PC-3 (cell line): ENCODE measurements around the gene UGGT2. TPM values are rescaled to one million over a fixed set of nuclear protein-coding genes. Genes with fewer than 3 reads are reported as not detected.

Experiments
- ATAC-seq: fragments of 200-7000 bp; cut with Tn5 transposase; 2 replicates; pipeline ENCODE4 v1.9.1; 2020; ENCODE audit warnings: mild to moderate bottlenecking, moderate library complexity
- BruUV-seq: library from RNA; stranded (reverse); fragments of 400-500 nt; replicated peaks from 2 replicates; lab custom pipeline; 2021; lab: Mats Ljungman, UMichigan
- CTCF ChIA-PET: fragments of 300-600 bp; sonication (Branson Sonifier 250); formaldehyde crosslinking; loops from one replicate; lab custom pipeline; 2022; ENCODE audit warnings: antibody characterized with exemption; lab: Charles Lee
- POLR2A ChIA-PET: fragments of 300-600 bp; sonication (Branson Sonifier 250); formaldehyde crosslinking; loops from one replicate; lab custom pipeline; 2022; ENCODE audit warnings: antibody characterized with exemption; ENCODE audit not compliant: unreplicated experiment; lab: Charles Lee
- DNase-seq: peaks from one replicate; pipeline ENCODE4 v3.0.0-alpha.2; 2015
- H2AFZ ChIP-seq: fragments of 300-600 bp; sonication (generic); 2 replicates; pipeline ENCODE4 v1.6.0; 2016; ENCODE audit warnings: antibody characterized with exemption, low read length
- H3F3A ChIP-seq: fragments of 300-600 bp; sonication (generic); one replicate; pipeline ENCODE4 v1.6.0; 2017; ENCODE audit warnings: antibody characterized with exemption, low read length, control low read depth, mild to moderate bottlenecking; ENCODE audit not compliant: unreplicated experiment
- H3K27ac ChIP-seq: fragments of 300-600 bp; sonication (generic); 2 replicates; pipeline ENCODE4 v1.5.1; 2016; ENCODE audit warnings: mild to moderate bottlenecking, low read length
- H3K27me3 ChIP-seq: fragments of 300-600 bp; sonication (generic); 2 replicates; pipeline ENCODE4 v1.6.1; 2016; ENCODE audit warnings: low read length, mixed read lengths
- H3K36me3 ChIP-seq: fragments of 300-600 bp; sonication (generic); 2 replicates; pipeline ENCODE4 v1.6.1; 2016; ENCODE audit warnings: low read depth, mixed run types, low read length, mixed read lengths
- H3K4me1 ChIP-seq: fragments of 300-600 bp; sonication (generic); 2 replicates; pipeline ENCODE4 v1.5.1; 2016; ENCODE audit warnings: low read length; ENCODE audit not compliant: insufficient read depth
- H3K4me2 ChIP-seq: fragments of 300-600 bp; sonication (generic); 2 replicates; pipeline ENCODE4 v1.6.0; 2016; ENCODE audit warnings: low read length
- H3K4me3 ChIP-seq: fragments of 300-600 bp; sonication (generic); 2 replicates; pipeline ENCODE4 v1.5.1; 2016; ENCODE audit warnings: mild to moderate bottlenecking, low read length, mixed read lengths
- H3K79me2 ChIP-seq: fragments of 300-600 bp; sonication (generic); 2 replicates; pipeline ENCODE4 v1.6.1; 2017; ENCODE audit warnings: low read length, mixed read lengths
- H3K9ac ChIP-seq: fragments of 300-600 bp; sonication (generic); 2 replicates; pipeline ENCODE4 v1.6.0; 2016; ENCODE audit warnings: mild to moderate bottlenecking, low read length
- H3K9me2 ChIP-seq: fragments of 300-600 bp; sonication (generic); replicated peaks from 2 replicates; pipeline ENCODE4 v1.6.1; 2016; ENCODE audit warnings: mixed run types, low read length, mixed read lengths
- H3K9me3 ChIP-seq: fragments of 300-600 bp; sonication (generic); 2 replicates; pipeline ENCODE4 v1.6.1; 2016; ENCODE audit warnings: low read length, mixed read lengths
- H4K20me1 ChIP-seq: fragments of 300-600 bp; sonication (generic); 2 replicates; pipeline ENCODE4 v1.6.1; 2016; ENCODE audit warnings: low read length, mixed read lengths
- EZH2 ChIP-seq: fragments of 300-600 bp; sonication (generic); IDR thresholded peaks from one replicate; pipeline ENCODE4 v1.6.1; 2017; ENCODE audit warnings: antibody characterized with exemption, mild to moderate bottlenecking, low read length; ENCODE audit not compliant: unreplicated experiment
- EZH2phosphoT487 ChIP-seq: fragments of 300-600 bp; sonication (generic); IDR thresholded peaks from 2 replicates; pipeline ENCODE4 v1.6.1; 2018; ENCODE audit warnings: mild to moderate bottlenecking, antibody characterized with exemption, low read length, borderline replicate concordance
- intact Hi-C: fragments of 100-400 bp; cut with micrococcal nuclease; formaldehyde crosslinking; loops from 2 replicates; pipeline ENCODE4 v1.9.0; 2023
- total RNA-seq: library from RNA; depleted of rRNA; stranded (reverse); fragments of >200 nt; gene quantifications from 2 replicates; pipeline ENCODE4 v1.2.3, GENCODE V29; 2014
- TF ChIP-seq, protein P1 (sequence below): fragments of 300-600 bp; sonication (generic); conservative IDR thresholded peaks from 2 replicates; pipeline ENCODE4 v1.5.1; 2017; ENCODE audit warnings: antibody characterized with exemption, low read depth, mild to moderate bottlenecking, low read length

Gene UGGT2
- total RNA-seq, 1 experiment from 2014 or later = 24.3 TPM

DNA sequence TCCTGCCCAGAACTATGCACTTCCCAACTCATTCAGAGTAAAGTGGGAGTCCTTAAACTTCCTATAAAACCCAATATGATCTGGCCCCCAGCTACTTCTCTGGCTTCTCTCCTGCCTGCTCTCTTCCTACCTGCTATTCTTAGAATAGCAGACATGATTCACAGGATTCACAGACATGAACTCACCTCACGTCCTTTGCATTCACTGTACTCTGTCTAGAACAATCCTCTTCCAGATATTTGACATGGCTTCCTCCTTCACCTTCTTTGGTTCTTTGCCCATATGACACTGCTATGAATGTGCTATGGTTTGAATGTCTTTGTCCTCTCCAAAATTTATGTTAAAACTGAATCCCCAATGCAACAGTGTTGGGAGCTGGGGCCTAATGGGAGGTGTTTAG is 154.9 kb downstream of the UGGT2 start:
- Histone ChIP-seq H3K9me2 (no peaks in the 10 kb centered on the region), H2AFZ (no peak overlapping the region), H3K27ac (no peak overlapping the region), H3F3A (no peaks in the 10 kb centered on the region), H3K4me2 (no peak overlapping the region), H3K79me2 (no peaks in the 10 kb centered on the region), H3K36me3 (no peaks in the 10 kb centered on the region), H3K9ac (no peak overlapping the region), H3K4me1 (peaks cover 13% of the 10 kb centered on the region), H3K4me3 (no peak overlapping the region), H4K20me1 (no peaks in the 10 kb centered on the region), H3K9me3 (no peaks in the 10 kb centered on the region), H3K27me3 (no peaks in the 10 kb centered on the region)
- no TSS peak for BruUV-seq
- no peak for DNase-seq
- intact Hi-C loops = no loop called here
- ChIA-PET POLR2A (no interaction called here), CTCF (no interaction called here)
- no peak for TF ChIP-seq EZH2
- no peak for TF ChIP-seq EZH2phosphoT487
- TF ChIP-seq, protein P1, sequence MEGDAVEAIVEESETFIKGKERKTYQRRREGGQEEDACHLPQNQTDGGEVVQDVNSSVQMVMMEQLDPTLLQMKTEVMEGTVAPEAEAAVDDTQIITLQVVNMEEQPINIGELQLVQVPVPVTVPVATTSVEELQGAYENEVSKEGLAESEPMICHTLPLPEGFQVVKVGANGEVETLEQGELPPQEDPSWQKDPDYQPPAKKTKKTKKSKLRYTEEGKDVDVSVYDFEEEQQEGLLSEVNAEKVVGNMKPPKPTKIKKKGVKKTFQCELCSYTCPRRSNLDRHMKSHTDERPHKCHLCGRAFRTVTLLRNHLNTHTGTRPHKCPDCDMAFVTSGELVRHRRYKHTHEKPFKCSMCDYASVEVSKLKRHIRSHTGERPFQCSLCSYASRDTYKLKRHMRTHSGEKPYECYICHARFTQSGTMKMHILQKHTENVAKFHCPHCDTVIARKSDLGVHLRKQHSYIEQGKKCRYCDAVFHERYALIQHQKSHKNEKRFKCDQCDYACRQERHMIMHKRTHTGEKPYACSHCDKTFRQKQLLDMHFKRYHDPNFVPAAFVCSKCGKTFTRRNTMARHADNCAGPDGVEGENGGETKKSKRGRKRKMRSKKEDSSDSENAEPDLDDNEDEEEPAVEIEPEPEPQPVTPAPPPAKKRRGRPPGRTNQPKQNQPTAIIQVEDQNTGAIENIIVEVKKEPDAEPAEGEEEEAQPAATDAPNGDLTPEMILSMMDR = no peak
- ATAC-seq = no peak

DNA sequence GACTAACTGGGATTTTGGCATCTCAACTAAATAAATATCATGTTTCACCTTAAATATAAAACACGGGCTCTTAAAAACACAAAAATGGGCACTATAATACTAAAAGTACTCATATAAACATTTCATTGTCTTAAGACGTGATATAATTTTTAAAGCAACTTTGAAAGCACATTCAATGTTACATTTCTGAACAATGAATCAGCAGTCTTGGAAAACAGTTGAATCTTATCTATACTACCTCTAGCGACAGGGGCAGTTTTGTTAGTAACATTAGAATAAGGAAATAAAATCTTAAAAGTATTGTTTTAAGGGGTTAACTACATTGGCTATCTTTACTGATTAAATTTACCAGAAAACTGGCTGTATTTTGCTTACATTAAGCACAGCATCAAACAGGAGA is 156.9 kb downstream of the UGGT2 start:
- H3K4me1 ChIP-seq = peaks cover 13% of the 10 kb centered on the region
- H3K9me2 ChIP-seq = no peaks in the 10 kb centered on the region
- H3K27ac ChIP-seq = no peak overlapping the region
- TF ChIP-seq EZH2 = no peak
- TF ChIP-seq, protein P1 = no peak
- no peak for TF ChIP-seq EZH2phosphoT487
- H3F3A ChIP-seq = no peaks in the 10 kb centered on the region
- H2AFZ ChIP-seq = no peak overlapping the region
- no peaks in the 10 kb centered on the region for H4K20me1 ChIP-seq
- intact Hi-C loops = no loop called here
- no peak overlapping the region for H3K4me3 ChIP-seq
- H3K9me3 ChIP-seq = no peaks in the 10 kb centered on the region
- ChIA-PET CTCF (no interaction called here), POLR2A (no interaction called here)
- ATAC-seq (peak; percentile 78), DNase-seq (peak; percentile 50)
- H3K27me3 ChIP-seq = no peaks in the 10 kb centered on the region
- no peak overlapping the region for H3K9ac ChIP-seq
- no peaks in the 10 kb centered on the region for H3K36me3 ChIP-seq
- H3K4me2 ChIP-seq = no peak overlapping the region; the same call in 1 of the 2 replicates
- H3K79me2 ChIP-seq = no peaks in the 10 kb centered on the region
- no TSS peak for BruUV-seq

DNA sequence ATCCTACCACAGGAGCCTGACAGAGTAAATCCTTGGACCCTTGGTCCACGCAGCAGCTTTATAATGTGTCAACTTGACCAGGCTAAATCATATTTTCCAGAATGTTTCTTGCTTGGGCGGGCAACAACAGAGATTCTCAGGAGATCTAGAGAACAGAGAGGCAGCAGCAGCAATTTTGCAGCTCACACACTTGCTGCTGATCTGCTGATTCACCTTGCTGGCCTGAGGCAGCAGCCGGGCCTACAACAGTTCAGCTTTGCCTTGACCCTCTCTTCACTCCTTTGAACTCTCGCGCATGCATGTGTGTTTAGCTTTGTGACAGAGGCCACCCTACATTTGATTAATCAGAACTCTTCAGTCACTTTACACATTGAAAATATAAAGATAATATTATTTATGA is 159.3 kb downstream of the UGGT2 start:
- no peak overlapping the region for H3K27ac ChIP-seq
- no peak overlapping the region for H2AFZ ChIP-seq
- H3K9me2 ChIP-seq = no peaks in the 10 kb centered on the region
- DNase-seq (no peak), ATAC-seq (no peak)
- CTCF ChIA-PET = no interaction called here
- no peaks in the 10 kb centered on the region for H3K36me3 ChIP-seq
- no peaks in the 10 kb centered on the region for H3K27me3 ChIP-seq
- H3K9me3 ChIP-seq = no peaks in the 10 kb centered on the region
- H4K20me1 ChIP-seq = no peaks in the 10 kb centered on the region
- H3K79me2 ChIP-seq = no peaks in the 10 kb centered on the region
- H3K4me1 ChIP-seq = peaks cover 13% of the 10 kb centered on the region
- H3K9ac ChIP-seq = no peak overlapping the region
- no peak for TF ChIP-seq EZH2
- no peak for TF ChIP-seq EZH2phosphoT487
- TF ChIP-seq, protein P1 = no peak
- no TSS peak for BruUV-seq
- no peaks in the 10 kb centered on the region for H3F3A ChIP-seq
- intact Hi-C loops = no loop called here
- POLR2A ChIA-PET = no interaction called here
- no peak overlapping the region for H3K4me2 ChIP-seq
- no peak overlapping the region for H3K4me3 ChIP-seq
